DMS153 treated with DMSO at 0.1 percent for 48 hours (cell line): ENCODE data around the gene OGFOD2.

Source experiments
- DNase-seq: peaks from one replicate; lab custom pipeline; 2025; ENCODE audit not compliant: unreplicated experiment; lab: John Stamatoyannopoulos, UW

The OGFOD2 gene

DNA sequence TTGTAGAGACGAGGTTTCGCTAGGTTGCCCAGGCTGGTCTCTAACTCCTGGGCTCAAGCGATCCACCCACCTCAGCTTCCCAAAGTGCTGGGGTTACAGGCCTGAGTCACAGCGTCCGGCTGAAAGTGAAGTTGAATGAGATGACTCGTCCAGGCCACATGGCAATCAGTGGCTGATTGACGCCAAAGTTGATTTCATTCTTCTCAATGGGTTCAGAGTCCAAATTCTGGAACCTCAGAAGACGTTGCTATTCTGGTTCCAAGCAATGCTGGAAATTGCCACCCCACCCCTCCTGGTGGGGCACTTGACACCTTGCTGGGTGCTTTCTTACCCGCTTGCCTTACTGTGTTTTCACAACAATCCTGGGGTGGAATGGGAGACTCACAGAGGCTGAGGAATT is 23.6 kb upstream of the OGFOD2 start:
- no peak for DNase-seq

DNA sequence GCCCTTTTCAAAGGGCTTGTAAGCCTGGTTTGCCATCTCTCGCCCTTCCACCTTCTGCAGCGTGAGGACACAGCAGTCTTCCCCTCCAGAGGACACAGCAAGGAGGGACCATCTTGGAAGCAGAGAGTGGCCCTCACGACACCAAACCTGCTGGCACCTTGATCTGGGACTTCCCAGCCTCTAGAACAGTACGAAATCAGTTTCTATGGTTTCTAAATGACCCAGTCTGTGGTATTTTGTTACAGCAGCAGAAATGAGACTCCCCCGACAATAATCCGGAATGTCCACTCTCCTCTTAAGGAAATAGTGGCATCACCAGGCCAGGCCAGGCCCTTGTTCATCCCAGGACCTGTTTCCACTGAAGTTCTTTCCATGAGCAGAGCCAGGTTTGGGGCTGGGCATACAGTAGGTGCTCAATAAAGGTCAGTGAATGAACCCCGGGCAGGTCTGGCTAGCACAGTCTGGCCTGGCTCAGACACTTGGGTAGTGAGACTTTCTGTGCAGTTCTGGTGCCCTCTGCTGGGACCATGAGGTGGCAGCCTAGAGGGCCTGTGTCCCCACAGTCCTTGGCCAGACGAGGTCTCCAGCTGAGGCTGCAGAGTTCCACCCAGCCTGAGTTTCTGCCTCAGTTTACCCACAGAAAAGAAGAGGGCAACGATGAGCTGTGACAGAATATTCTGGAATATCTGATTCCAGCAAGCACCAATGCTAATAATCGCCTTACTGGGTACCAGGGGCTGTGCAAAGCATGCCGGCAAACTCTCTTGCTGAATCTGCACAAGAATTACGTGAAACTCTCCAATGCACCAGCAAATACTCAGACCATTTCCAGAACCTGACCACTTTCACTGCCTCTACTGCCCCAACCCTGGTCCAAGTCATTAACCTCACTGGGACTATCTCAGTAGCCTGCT is 22.8 kb upstream of the OGFOD2 start:
- DNase-seq, result peak; percentile 50

DNA sequence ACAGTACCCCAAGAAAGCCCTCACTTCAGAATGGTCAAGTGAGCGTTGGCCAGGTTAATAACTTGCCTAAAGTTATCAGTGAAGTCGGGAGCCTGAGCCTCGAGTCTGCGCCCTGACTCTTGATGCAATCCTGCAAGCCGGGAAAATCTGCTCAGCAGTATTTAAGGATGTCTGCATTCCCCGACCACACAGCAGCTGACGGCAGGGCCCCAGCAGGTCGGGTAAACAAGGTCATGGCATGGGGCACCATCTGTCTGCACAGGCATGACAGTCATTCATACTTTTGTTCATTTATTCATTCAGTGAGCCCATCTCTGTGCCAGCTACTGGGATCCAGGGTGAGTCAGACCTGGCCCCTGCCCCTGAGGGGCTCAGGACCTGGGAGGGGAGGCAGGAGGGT is 19.9 kb upstream of the OGFOD2 start:
- no peak for DNase-seq

DNA sequence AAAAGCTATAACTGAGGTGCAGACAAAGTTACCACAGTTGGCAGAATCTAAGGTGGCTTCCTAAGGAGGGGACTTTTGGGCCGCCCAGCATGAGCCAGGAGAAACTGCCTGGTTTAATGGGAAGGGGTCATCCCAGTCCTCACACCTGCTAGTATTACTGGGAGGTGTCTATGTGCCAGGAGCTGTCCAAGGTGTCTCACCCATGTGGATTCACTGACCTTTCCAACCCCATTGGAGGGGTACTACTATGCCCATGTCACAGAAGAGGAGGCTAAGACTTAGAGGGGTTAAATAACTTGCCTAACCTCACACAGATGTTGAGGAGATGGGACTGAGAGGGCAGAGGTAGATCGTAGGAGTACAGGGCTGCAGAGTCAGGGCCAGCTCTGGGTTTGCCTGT is 19.0 kb upstream of the OGFOD2 start:
- no peak for DNase-seq

DNA sequence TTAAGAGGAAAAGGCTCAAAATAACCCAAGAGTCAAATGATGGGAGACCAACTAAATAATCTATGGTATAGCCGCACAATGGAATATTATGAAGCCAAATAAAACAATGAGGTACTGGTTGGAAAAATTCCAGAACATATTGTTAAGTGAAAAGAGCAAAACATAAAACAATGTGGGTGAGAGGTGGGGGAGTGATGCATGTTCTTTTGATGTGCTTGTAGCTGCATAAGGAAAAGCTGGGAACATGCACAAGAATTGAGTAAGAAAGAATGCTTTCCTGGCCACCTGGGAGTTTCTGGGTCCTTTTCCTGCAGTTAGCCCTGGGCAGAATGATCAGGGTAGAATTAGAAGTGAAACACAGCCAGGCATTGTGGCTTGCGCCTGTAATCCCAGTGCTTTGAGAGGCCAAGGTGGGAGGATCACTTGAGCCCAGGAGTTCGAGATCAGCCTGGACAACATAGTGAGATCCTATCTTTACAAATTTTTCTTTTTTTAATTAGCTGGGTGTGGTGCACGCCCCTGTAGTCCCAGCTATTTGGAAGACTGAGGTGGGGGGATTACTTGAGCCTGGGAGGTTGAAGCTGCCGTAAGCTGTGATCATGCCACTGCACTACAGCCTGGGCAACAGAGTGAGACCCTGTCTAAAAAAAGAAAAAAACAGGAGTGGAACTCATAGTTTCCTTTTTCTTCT is 16.7 kb upstream of the OGFOD2 start:
- no peak for DNase-seq

DNA sequence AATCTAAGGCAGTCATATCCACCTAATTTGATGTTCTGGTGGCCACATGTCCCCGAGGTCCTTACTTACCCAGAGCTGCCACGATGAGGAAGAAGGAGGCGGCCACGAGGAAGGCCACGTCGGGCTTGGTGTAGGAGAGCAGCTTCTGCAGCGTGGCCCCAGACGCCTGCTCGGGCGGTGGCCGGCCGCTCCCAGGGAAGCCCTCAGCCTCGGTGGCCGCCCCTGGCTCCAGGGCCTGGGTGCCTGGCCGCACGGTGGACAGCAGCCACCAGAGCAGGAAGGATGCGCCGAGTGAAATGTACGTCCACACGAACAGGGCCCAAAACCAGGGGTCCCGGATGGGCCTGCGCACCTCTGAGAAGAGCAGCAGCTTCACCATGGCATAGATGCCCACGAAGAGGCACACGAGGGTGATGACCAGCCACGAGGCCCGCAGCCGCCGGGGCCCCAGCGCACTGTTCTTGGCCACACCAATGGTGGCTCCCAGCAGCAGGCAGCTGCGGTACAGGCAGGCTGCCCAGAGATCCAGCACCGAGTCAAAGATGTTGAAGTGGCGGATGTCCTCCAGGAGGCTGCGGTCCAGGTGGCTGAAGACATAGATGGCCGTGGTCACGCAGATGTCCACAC is 15.4 kb upstream of the OGFOD2 start:
- no peak for DNase-seq

DNA sequence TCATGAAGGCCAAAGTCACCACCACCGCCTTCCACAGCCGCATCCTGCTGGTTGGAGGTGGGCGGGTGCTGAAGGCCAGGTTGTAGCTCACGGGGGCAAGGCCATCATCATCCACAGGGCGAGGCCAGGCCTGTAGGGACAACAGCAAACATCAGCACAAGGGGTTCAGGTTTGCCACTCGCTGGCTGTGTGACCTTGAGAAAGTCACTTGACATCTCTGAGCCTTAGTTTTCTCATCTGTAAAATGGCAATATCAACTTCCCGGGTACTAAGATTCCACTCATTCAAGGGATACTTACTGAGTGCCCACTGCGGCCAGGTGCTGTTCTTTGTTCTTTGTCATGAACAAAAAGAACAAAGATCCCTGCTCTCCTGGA is 14.9 kb upstream of the OGFOD2 start:
- no peak for DNase-seq

DNA sequence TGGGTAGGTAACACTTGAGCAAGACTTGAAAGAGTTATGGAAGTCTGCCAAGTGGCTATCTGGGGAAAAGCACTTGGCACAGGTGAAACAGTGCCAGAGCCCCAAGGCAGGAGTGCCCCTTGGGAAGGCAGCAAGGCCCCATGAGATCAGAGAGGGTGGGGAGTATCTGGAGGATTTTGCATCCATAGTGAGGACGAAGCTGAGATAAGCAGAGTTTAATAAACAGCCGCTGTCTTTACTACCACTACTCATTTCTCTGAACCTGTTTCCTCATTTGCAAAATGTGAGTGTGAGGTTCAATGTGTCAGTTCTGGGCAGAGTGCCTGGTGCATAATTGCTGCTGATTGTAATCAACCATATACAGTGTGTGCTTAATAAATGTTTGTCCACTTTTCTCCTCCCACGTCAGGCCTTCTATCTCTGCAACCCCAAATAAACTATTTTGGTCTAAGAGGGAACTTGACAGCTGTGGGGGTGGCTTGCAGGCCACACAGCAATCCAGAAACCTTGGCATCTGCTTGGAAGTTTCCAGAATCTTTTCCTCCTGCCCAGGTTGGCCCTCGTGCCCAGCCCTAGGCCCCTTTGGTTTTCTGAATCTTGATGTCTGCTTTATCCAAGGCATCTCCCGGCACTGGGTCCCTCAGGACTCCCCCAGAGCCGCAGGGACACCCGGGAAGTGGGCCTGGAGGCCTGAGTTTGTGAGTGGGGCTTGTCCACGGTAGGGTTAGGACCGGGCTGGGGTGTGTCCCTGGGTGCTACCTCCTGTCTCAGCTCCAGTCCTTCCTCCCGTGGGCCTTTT is 13.3 kb upstream of the OGFOD2 start:
- no peak for DNase-seq

DNA sequence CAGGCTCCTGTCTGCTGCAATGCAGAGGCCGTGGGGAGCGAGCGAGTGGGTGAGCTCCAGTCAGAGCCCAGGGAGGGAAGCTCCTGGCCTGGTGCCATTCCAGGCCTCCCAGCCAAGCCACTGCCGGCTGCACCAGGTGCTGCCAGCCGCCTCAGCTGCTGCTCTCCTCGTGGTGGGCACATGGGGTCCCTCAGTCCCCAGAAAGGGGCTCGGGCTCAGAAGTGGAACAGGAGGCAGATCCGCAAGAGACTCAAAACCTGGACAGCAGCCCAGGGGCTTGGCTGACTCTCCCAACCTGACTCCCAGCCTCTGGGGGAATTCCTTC is 11.1 kb upstream of the OGFOD2 start:
- DNase-seq, result no peak

DNA sequence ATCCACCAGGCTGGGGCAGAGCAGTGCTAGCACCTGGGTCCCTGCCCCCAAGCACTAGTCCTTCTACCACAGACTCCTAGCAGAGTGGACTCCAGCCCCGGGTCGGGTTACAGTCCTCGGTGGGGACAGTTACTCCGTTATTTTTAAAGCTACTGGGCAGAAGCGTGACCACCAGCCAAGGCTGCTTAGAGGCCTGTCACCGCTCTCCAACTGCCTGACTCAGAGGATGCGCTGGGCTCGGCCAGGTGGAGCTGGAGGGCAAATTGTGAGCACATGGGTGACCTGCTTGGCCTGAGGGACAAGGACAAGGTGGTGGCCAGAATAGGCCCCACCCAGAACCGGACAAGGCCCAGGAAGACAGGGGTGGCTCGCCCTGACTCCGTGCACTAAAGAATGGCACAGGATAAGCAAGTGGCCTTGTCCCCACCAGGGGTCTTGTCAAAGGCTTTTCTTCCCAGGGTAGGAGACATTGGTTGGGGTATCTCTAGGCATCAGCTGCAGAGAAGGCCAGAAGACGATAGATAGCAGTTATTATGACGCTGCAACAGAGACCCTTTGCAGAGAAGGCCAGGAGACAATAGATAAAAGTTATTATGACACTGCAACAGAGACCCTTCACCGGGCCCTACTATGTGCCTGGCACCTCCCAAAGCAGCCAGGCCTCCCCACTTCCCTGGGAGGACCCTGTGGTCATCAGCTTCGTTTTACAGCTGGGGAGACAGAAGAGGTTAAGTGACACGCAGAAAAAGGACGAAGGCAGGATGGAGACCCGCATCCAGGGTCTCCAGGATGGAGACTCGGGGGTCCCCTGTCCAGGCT is 10.4 kb upstream of the OGFOD2 start:
- no peak for DNase-seq

DNA sequence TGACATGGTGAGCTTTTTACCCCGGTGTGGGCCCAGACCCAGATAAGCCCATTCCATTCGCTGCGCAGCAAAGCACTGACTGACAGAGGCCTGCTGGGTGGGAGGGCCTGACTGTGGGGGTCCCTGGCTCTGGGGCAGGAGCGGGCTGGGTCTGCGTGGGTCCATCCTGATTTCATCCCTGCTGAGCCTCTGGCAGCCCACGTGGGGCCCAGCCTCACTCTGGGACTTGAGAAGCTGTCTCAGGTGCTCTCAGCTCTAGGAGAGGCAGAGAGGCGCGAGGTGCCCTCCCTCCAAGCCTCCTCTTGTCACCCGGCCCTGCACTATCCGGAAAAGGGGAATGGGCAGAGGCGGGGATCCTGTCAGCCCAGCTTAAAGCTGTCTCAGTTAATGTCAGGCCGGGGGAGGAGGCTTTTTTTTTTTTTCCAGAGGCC is 9.7 kb upstream of the OGFOD2 start:
- DNase-seq, result no peak

DNA sequence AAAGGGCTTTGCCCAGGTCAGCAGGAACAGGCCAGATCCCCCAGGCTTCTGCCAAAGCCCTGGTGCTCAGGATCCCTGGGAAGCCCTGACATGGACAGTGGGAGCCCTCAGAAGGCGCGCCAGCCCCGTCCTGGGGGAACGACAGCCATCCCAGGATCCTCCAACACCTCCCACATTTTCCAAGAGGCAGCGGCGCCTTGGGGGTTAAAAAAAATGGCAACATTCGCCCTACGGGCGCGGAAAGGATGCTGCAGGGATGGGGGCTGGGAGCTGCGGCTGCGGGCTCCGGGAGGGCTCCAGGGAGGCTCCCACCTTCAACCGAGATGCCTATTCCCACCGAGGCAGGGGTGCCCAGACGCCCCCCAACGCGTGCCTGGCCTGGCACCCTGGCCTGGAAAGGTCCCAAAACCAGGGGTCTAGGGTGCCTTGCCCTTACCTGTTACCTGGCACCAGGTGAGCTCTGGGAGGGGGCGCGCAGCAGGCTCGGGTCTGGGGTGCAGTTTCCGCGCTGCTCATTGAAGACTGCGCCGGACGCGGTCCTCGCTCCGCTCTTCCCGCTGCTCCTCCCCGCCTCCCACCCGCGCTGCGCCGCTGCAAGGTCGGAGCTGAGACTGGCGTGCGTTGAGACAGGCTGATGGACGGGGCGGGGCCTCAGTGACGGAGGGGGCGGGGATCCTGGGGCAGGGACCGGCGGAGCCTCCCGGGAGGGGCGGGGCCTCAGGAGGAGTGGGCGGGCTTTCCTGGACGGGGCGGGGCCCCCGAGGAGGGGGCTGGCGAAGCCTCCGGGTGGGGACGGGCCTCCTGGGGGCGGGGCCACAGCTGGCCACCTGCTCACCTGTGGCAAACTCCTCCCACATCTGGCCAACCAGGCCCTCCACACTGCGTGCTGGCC is 8.9 kb upstream of the OGFOD2 start, which contains the start of gene ABCB9:
Gene ABCB9 (minus strand): TSS at position 613 of the 892 bp plus-strand sequence. CDS start 6,228 bp downstream, outside the sequence.
- peak; percentile 81 for DNase-seq

DNA sequence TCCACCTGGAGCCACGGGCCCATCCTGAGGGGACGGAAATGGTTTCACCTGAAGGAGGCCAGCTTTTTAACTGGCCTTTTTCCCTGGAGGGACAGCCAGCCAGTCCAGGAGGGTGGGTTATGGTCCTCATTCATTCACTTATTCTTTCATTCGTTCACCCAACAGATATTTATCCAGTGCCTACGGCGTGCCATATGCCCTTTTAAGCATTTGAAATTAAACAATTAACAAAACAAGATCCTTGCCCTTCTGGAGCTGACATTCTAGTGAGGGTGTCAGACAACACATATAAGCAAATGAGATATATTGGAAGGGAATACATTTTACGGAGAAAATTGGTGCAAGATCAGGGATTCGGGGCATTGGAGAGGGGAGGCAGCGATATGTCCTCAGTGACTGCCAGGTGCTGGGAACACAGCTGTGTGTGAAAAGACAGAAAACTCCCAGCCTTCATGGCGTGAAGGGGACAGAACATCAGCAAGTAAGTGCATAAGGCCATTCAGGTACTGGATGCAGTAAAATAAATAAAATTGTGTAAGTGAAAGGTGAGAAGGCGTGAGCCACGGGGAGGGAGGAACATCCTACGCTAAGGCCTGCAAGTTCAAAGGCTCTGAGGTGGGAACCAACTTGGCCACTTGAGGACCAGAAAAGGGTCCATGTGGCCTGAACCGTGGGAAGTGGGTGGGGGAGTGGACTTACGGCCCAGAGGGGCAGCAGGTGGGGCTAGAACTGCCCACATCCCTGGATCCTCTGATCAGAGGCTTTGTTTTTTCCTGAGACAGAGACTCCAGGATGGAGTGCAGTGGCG is 8.1 kb upstream of the OGFOD2 start:
- no peak for DNase-seq

DNA sequence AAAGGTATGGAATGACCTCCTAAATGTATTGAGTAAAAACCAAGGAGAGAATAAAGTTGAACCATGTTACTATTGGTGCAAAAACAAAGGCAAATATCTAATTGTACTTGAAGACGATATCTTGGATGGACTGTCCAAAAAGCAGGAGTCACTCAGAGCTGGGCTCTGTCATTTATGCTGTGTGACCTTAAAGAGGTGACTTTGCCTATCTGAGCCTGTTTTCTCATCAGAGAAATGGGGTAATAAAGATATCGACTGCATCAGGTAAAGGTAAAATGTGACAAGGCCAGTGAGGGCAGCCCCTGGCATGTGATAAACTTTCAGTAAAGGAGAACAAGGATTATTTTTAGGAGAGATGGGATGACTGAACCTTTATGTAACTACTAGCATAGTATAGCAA is 6.9 kb upstream of the OGFOD2 start:
- DNase-seq, result no peak

DNA sequence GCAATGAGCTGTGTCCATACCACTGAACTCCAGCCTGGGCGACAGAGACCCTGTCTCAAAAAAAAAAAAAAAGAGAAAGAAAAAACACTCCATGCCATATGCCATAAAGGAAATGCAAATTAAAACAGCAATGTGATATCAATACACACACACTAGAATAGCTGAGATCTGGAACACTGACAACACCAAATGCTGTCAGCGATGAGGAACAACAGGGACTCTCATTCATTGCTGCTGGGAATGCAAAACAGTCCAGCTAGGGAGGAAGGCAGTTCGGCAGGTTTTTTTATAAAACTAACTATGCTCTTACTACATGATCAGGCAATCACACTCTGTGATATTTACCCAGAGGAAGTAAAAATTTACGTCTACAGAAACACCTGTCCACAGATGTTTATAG is 5.4 kb upstream of the OGFOD2 start:
- DNase-seq, result no peak

DNA sequence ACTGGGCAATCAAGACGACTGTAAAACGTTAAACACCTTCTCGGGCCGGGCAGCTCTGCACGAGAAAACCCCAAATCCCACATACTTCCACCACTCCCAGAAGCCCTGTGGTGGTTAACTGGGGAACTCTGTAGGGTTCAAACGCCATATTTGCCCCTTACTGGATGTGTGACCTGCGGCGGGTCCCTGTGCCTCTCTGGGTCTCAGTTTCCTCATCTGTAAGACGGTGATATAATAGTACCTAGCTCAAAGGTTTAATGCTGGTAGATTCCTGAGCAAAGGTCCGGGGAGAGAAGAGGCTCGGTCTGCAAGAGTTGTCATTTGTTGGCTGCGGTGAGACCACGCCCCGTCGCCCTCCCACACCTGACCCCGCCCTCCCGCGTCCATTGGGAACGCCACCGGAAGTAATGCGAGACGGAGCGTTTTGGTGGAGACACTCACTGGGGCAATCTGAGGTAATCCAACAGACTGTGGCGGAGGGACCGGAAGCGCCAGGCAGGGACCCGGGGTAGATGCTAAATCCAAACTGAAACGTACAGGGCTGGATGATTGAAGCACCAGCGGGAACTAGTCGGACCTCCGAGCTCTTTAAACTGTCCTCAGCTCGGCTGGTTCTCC is 661 bp upstream of the OGFOD2 start:
- peak; percentile 93 for DNase-seq

DNA sequence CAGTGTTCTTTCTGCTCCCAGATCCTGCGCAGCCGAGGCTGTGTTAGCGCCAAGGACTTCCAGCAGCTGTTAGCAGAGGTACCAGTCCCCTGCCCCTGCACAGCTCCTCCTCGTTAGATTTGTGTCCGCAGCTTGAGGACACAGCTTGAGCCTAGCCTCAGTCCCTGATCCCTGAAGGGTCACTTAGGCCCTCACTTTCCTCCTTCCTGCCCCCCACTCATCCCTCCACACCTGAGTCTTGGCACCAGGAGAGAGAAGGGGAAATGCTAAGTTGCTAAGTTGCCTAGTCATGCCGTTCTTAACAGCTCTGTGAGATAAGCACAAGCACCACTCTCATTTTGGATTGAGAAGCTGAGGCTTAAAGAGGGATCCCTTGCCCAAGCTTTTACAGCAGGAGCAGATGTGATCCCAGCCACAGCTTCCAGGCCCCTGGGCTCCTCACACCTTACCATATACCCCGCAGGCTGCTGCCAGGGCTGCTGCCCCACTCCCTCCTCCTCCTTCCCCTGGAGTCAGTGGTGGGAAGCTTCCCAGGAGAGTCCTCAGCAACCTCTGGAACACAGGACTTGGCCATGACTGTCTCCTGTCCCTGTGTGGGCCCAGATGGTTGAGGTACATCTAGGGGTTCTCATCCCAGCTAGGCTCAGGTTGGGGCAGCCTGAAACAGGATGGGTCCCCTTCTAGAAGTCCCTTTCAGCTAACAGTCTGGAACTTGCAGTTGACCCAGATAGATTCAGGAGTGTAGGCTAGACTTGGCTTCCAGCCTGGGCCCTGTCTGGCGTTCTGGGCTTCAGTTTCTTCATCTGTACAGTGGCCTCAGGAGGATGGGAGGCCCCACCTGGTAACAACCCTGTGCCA is 975 bp downstream of the OGFOD2 start:
- no peak for DNase-seq
